ENCODE data around the gene TARM1.
"Not testable (repeated sequence)": the region's sequence is repeated elsewhere in the genome, so short reads cannot be mapped to it uniquely, and the experiment has no call there.

The TARM1 gene

DNA sequence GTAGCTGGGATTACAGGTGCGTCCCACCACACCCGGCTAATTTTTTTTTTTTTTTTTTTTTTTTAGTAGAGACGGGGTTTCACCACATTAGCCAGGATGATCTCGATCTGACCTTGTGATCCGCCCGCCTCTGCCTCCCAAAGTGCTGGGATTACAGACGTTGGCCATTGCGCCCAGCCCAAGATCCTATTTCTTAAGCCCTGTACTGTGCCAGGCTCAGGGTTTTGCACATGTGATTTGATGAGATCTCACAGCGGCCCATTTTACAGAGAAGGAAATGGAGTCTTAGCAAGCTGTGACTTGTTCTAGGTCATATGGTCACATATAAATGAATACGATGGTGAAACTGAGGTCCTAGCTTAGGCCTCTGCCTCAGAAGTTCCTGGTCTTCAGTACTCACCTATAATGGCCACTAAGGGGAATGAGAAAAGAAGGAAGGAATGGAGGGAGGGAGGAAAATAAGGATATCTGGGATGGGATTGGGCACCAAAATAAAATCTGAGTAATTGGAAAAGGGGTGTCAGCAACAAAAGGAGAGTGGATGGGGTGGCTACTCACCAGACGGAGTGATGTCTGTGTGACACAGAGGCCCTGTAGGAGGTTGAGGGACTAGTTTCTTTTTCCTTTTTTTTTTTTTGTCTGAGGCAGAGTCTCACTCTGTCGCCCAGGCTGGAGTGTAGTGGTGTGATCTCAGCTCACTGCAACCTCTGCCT, 18.2 kb upstream of the TARM1 start:
- DNase-seq = no peak

GRCh38 chr19:54096617-54097106, 15.5 kb upstream of the TARM1 start:
- peak; percentile 51 for DNase-seq

GRCh38 chr19:54095859-54096616, 14.9 kb upstream of the TARM1 start:
- peak; percentile 50 for DNase-seq

DNA sequence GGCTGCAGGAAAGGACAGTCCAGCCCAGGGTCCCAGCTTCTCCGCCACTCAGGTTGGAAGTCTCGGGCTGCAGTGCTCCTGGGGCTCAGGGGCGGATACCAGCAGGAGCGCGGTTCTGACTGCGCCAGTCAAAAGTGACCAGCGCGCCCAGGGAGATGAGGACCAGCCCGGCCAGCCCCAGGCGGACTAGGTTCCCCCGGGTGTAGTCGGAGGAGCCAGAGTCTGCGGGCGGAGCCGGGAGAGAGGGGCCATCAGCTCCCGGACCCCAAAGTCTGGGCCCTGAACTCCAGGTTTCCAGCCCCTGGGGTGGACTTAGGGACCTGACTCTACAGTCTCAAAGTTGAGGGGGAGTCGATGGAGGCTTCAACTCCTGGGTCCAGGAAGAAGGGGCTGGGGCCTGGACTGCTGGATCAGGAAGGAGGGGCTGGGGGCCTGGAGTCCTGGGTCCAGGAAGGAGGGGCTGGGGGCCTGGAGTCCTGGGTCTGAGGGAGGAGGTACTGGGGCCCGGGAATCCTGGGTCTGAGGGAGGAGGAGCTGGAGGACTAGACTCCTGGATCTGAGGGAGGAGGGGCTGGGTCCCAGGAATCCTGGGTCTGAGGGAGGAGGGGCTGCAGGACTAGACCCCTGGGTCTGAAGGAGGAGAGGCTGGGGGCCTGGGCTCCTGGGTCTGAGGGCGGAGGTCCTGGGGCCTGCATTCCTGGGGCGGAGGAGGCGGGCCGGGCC, 14.1 kb upstream of the TARM1 start:
- DNase-seq = no peak

DNA sequence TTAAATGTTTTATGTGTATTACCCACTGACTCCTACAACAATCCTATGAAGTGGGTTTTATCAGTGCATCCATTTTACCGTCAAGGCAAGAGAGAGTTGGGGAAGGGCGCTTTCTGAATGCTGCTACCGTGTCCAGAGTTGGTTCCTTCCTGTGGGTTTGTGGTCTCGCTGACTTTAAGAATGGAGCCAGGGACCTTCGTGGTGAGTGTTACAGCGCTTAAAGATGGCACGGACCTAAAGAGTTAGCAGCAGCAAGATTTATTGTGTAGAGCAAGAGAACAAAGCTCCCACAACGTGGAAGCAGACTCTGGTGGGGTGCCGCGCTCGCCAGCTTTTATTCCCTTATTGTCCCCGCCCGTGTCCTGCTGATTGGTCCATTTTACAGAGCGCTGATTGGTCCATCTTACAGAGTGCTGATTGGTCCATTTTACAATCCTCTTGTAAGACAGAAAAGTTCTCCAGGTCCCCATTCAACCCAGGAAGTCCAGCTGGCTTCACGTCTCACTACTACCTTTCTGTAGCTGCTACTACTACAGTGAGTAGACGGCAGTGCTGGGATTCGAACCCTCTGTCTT, 13.3 kb upstream of the TARM1 start:
- DNase-seq = no peak

- no peak for DNase-seq
These were observed 3.2 kb upstream of the TARM1 start for GRCh38 chr19:54084410-54084809.

- no peak for DNase-seq
These were observed 3.8 kb downstream of the TARM1 start for GRCh38 chr19:54077334-54077733.

- no peak for DNase-seq
These were observed 6.3 kb downstream of the TARM1 start for GRCh38 chr19:54074851-54075250.

DNA sequence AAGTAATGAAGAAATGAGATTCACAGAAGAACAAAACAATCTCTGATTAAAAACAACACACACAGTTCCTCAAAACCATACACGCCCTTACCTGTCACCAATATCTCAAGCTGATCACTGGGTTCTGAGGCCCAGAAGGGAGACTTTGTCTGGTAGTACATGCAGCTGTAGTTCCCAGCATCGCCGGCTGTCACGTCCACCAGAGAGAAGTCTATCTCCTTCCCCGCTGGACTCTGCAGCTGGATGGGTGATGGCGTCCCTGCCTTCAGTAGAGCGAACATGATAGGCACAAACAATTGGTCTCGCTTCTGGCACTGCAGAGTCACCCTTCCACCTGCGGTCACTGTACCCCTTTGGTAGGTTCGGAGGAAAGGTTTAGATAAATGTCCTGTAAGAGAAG, 7.3 kb downstream of the TARM1 start:
- DNase-seq = no peak

- no peak for DNase-seq
These were observed 11.7 kb downstream of the TARM1 start for GRCh38 chr19:54069470-54069869.

GRCh38 chr19:54063350-54064116, 17.6 kb downstream of the TARM1 start, which contains the start of gene VSTM1:
TSS of gene VSTM1 (minus strand) at chr19:54063897. CDS start at chr19:54063777, 120 bp downstream.
- DNase-seq = no peak

- no peak for DNase-seq
These were observed 18.5 kb downstream of the TARM1 start for GRCh38 chr19:54062643-54063042.

GRCh38 chr19:54047616-54048015, 33.5 kb downstream of the TARM1 start:
- DNase-seq = no peak

DNA sequence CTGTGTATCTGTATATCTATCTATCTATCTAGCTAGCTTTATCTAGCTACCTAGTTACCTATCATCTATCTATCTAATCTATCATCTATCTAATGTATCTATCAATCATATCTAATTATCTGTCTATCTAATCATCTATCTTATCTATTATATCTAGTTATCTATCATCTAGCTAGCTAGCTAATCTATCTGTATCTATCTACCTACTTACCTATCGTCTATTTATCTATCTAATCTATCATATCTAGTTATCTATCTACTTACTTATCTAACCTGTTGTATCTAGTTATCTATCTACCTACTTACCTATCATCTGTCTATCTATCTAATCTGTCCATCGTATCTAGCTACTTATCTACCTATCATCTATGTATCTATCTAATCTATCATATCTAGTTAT, 35.4 kb downstream of the TARM1 start:
- DNase-seq = no peak

- no peak for DNase-seq
These were observed 38.2 kb downstream of the TARM1 start for GRCh38 chr19:54042989-54043388.

- DNase-seq = no peak
These were observed 39.1 kb downstream of the TARM1 start for GRCh38 chr19:54041969-54042606.

- no peak for DNase-seq
These were observed 41.2 kb downstream of the TARM1 start for GRCh38 chr19:54040003-54040402.

DNA sequence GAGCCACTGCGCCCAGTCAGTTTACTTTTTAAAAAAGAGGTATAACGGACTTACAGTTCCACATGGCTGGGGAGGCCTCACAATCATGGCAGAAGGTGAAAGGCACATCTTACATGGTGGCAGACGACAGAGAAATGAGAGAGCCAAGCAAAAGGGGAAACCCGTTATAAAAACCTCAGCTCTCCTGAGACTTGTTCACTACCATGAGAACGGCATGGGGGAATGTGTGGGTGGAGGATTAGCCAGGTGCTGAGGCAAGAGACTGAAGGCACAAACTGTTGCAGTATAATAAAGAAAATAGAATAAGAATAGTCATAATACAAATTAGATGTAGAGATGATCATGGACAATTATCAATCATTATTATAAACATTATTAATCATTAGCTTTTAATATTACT, 44.6 kb downstream of the TARM1 start:
- not testable (repeated sequence) for DNase-seq

GRCh38 chr19:54035215-54036178, 45.7 kb downstream of the TARM1 start:
- peak; percentile 90 for DNase-seq

- peak; percentile 15 for DNase-seq
These were observed 50.1 kb downstream of the TARM1 start for GRCh38 chr19:54030895-54031586.
